Testis (tissue), 2 donors: Measurements from ENCODE around the gene LRRC41.

Experiments used
- POLR2A ChIP-seq: fragments of 450-650 bp; IDR thresholded peaks from one replicate; pipeline ENCODE4 v1.6.1; 2017; ENCODE audit warnings: antibody characterized with exemption, mild to moderate bottlenecking, moderate library complexity
- TF ChIP-seq, protein P1 (sequence below), 3 experiments: fragments of 450-650 bp in 2 of 3; fragments of 200-600 bp in 1 of 3; sonication (generic) in 1 of 3; IDR thresholded peaks; one replicate each; pipeline ENCODE4 v1.5.1; 2016 to 2019; ENCODE audit warnings: antibody characterized with exemption in 3 of 3, mild to moderate bottlenecking in 2 of 3, moderate library complexity in 1 of 3

DNA sequence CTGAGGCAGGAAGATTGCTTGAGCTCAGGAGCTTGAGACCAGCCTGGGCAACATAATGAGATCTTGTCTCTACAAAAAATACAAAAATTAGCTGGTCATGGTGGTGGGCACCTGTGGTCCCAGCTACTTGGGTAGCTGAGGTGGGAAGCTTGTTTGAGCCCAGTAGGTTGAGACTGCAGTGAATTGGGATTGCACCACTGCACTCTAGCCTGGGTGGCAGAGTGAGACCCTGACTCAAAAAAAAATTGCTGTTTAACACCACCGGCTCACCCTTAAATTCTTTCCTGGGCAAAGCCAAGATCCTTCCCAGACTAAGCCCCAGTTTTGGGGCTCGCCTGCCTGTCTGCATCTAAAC is 30.6 kb upstream of the LRRC41 start:
- no peak for TF ChIP-seq POLR2A
- TF ChIP-seq, protein P1, sequence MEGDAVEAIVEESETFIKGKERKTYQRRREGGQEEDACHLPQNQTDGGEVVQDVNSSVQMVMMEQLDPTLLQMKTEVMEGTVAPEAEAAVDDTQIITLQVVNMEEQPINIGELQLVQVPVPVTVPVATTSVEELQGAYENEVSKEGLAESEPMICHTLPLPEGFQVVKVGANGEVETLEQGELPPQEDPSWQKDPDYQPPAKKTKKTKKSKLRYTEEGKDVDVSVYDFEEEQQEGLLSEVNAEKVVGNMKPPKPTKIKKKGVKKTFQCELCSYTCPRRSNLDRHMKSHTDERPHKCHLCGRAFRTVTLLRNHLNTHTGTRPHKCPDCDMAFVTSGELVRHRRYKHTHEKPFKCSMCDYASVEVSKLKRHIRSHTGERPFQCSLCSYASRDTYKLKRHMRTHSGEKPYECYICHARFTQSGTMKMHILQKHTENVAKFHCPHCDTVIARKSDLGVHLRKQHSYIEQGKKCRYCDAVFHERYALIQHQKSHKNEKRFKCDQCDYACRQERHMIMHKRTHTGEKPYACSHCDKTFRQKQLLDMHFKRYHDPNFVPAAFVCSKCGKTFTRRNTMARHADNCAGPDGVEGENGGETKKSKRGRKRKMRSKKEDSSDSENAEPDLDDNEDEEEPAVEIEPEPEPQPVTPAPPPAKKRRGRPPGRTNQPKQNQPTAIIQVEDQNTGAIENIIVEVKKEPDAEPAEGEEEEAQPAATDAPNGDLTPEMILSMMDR (IDR thresholded peaks at IDR 0.05) = no peak
